ENCODE measurements around the gene SUSD2.

The SUSD2 gene

GRCh38 chr22:24149198-24149590 is 32.1 kb upstream of the SUSD2 start:
- Histone ChIP-seq H3K9me3 (ENCODE audit: control insufficient read depth in 1 of 2, low read length in 2 of 2) (no peaks in the 10 kb centered on the region), H3K27me3 (ENCODE audit: control insufficient read depth in 1 of 2, insufficient read depth in 2 of 2, low read length in 2 of 2) (no peaks in the 10 kb centered on the region), H3K27ac (ENCODE audit: low read depth, low read length) (no peak overlapping the region), H3K9ac (ENCODE audit: low read depth in 1 of 2, low read length in 2 of 2) (no peak overlapping the region), H3K36me3 (ENCODE audit: control insufficient read depth in 1 of 2, insufficient read depth in 2 of 2, low read length in 2 of 2) (peaks cover 7 to 31% of the 10 kb centered on the region in 2 donors), H3K4me3 (ENCODE audit: low read depth in 1 of 2, low read length in 2 of 2) (no peak overlapping the region), H3K4me1 (ENCODE audit: control insufficient read depth in 1 of 2, insufficient read depth in 2 of 2, low read length in 2 of 2) (peaks cover 46 to 52% of the 10 kb centered on the region in 2 donors)

- peaks cover 3 to 21% of the 10 kb centered on the region in 2 donors for H3K36me3 ChIP-seq (ENCODE audit: control insufficient read depth in 1 of 2, insufficient read depth in 2 of 2, low read length in 2 of 2)
- H3K27me3 ChIP-seq (ENCODE audit: control insufficient read depth in 1 of 2, insufficient read depth in 2 of 2, low read length in 2 of 2) = no peaks in the 10 kb centered on the region
- peaks cover 39 to 46% of the 10 kb centered on the region in 2 donors for H3K4me1 ChIP-seq (ENCODE audit: control insufficient read depth in 1 of 2, insufficient read depth in 2 of 2, low read length in 2 of 2)
- H3K9me3 ChIP-seq (ENCODE audit: control insufficient read depth in 1 of 2, low read length in 2 of 2) = no peaks in the 10 kb centered on the region
- no peak overlapping the region for H3K4me3 ChIP-seq (ENCODE audit: low read depth in 1 of 2, low read length in 2 of 2)
- H3K27ac ChIP-seq (ENCODE audit: low read depth, low read length) = peak overlapping the region; percentile 51
- H3K9ac ChIP-seq (ENCODE audit: low read depth in 1 of 2, low read length in 2 of 2) = peak overlapping the region in 1 of 2 donors; percentile 1
Measured at GRCh38 chr22:24153353-24153752, 27.9 kb upstream of the SUSD2 start.

GRCh38 chr22:24153959-24154358 is 27.3 kb upstream of the SUSD2 start:
- Histone ChIP-seq H3K36me3 (ENCODE audit: control insufficient read depth in 1 of 2, insufficient read depth in 2 of 2, low read length in 2 of 2) (peaks cover 2 to 17% of the 10 kb centered on the region in 2 donors), H3K27ac (ENCODE audit: low read depth, low read length) (peak overlapping the region; percentile 51), H3K9me3 (ENCODE audit: control insufficient read depth in 1 of 2, low read length in 2 of 2) (no peaks in the 10 kb centered on the region), H3K27me3 (ENCODE audit: control insufficient read depth in 1 of 2, insufficient read depth in 2 of 2, low read length in 2 of 2) (no peaks in the 10 kb centered on the region), H3K4me3 (ENCODE audit: low read depth in 1 of 2, low read length in 2 of 2) (no peak overlapping the region), H3K4me1 (ENCODE audit: control insufficient read depth in 1 of 2, insufficient read depth in 2 of 2, low read length in 2 of 2) (peaks cover 40 to 43% of the 10 kb centered on the region in 2 donors), H3K9ac (ENCODE audit: low read depth in 1 of 2, low read length in 2 of 2) (peak overlapping the region in 1 of 2 donors; percentile 1)

GRCh38 chr22:24154826-24155225 is 26.5 kb upstream of the SUSD2 start:
- no peak overlapping the region for H3K27ac ChIP-seq (ENCODE audit: low read depth, low read length)
- H3K4me1 ChIP-seq (ENCODE audit: control insufficient read depth in 1 of 2, insufficient read depth in 2 of 2, low read length in 2 of 2) = peaks cover 40 to 43% of the 10 kb centered on the region in 2 donors
- peaks cover 0 to 20% of the 10 kb centered on the region in 2 donors for H3K36me3 ChIP-seq (ENCODE audit: control insufficient read depth in 1 of 2, insufficient read depth in 2 of 2, low read length in 2 of 2)
- no peaks in the 10 kb centered on the region for H3K9me3 ChIP-seq (ENCODE audit: control insufficient read depth in 1 of 2, low read length in 2 of 2)
- H3K9ac ChIP-seq (ENCODE audit: low read depth in 1 of 2, low read length in 2 of 2) = peak overlapping the region in 1 of 2 donors; percentile 38
- H3K4me3 ChIP-seq (ENCODE audit: low read depth in 1 of 2, low read length in 2 of 2) = no peak overlapping the region
- H3K27me3 ChIP-seq (ENCODE audit: control insufficient read depth in 1 of 2, insufficient read depth in 2 of 2, low read length in 2 of 2) = no peaks in the 10 kb centered on the region

GRCh38 chr22:24155627-24156140 is 25.6 kb upstream of the SUSD2 start:
- H3K9ac ChIP-seq (ENCODE audit: low read depth in 1 of 2, low read length in 2 of 2) = peak overlapping the region in 1 of 2 donors; percentile 38

GRCh38 chr22:24156141-24156912 is 25.0 kb upstream of the SUSD2 start:
- peaks cover 40 to 46% of the 10 kb centered on the region in 2 donors for H3K4me1 ChIP-seq (ENCODE audit: control insufficient read depth in 1 of 2, insufficient read depth in 2 of 2, low read length in 2 of 2)

More at GRCh38 chr22:24155627-24156140, 25.6 kb upstream of the SUSD2 start:
- Histone ChIP-seq H3K4me3 (ENCODE audit: low read depth in 1 of 2, low read length in 2 of 2) (peak overlapping the region; percentile 85 to 90), H3K27ac (ENCODE audit: low read depth, low read length) (no peak overlapping the region), H3K4me1 (ENCODE audit: control insufficient read depth in 1 of 2, insufficient read depth in 2 of 2, low read length in 2 of 2) (peaks cover 40 to 43% of the 10 kb centered on the region in 2 donors), H3K9me3 (ENCODE audit: control insufficient read depth in 1 of 2, low read length in 2 of 2) (no peaks in the 10 kb centered on the region), H3K27me3 (ENCODE audit: control insufficient read depth in 1 of 2, insufficient read depth in 2 of 2, low read length in 2 of 2) (no peaks in the 10 kb centered on the region), H3K36me3 (ENCODE audit: control insufficient read depth in 1 of 2, insufficient read depth in 2 of 2, low read length in 2 of 2) (peaks cover 0 to 27% of the 10 kb centered on the region in 2 donors)

GRCh38 chr22:24156913-24157821 is 24.1 kb upstream of the SUSD2 start:
- peaks cover 3 to 28% of the 10 kb centered on the region in 2 donors for H3K36me3 ChIP-seq (ENCODE audit: control insufficient read depth in 1 of 2, insufficient read depth in 2 of 2, low read length in 2 of 2)
- no peaks in the 10 kb centered on the region for H3K27me3 ChIP-seq (ENCODE audit: control insufficient read depth in 1 of 2, insufficient read depth in 2 of 2, low read length in 2 of 2)
- H3K27ac ChIP-seq (ENCODE audit: low read depth, low read length) = no peak overlapping the region
- peak overlapping the region; percentile 20 to 43 for H3K9ac ChIP-seq (ENCODE audit: low read depth in 1 of 2, low read length in 2 of 2)
- no peaks in the 10 kb centered on the region for H3K9me3 ChIP-seq (ENCODE audit: control insufficient read depth in 1 of 2, low read length in 2 of 2)
- peak overlapping the region; percentile 85 to 90 for H3K4me3 ChIP-seq (ENCODE audit: low read depth in 1 of 2, low read length in 2 of 2)
- H3K4me1 ChIP-seq (ENCODE audit: control insufficient read depth in 1 of 2, insufficient read depth in 2 of 2, low read length in 2 of 2) = peaks cover 40 to 50% of the 10 kb centered on the region in 2 donors

More at GRCh38 chr22:24156141-24156912, 25.0 kb upstream of the SUSD2 start:
- H3K27me3 ChIP-seq (ENCODE audit: control insufficient read depth in 1 of 2, insufficient read depth in 2 of 2, low read length in 2 of 2) = no peaks in the 10 kb centered on the region
- no peaks in the 10 kb centered on the region for H3K9me3 ChIP-seq (ENCODE audit: control insufficient read depth in 1 of 2, low read length in 2 of 2)
- H3K27ac ChIP-seq (ENCODE audit: low read depth, low read length) = no peak overlapping the region
- H3K36me3 ChIP-seq (ENCODE audit: control insufficient read depth in 1 of 2, insufficient read depth in 2 of 2, low read length in 2 of 2) = peaks cover 0 to 24% of the 10 kb centered on the region in 2 donors
- H3K9ac ChIP-seq (ENCODE audit: low read depth in 1 of 2, low read length in 2 of 2) = peak overlapping the region; percentile 20 to 26
- H3K4me3 ChIP-seq (ENCODE audit: low read depth in 1 of 2, low read length in 2 of 2) = peak overlapping the region; percentile 85 to 90

- no peak overlapping the region for H3K27ac ChIP-seq (ENCODE audit: low read depth, low read length)
- no peaks in the 10 kb centered on the region for H3K27me3 ChIP-seq (ENCODE audit: control insufficient read depth in 1 of 2, insufficient read depth in 2 of 2, low read length in 2 of 2)
- H3K9me3 ChIP-seq (ENCODE audit: control insufficient read depth in 1 of 2, low read length in 2 of 2) = no peaks in the 10 kb centered on the region
- peak overlapping the region in 1 of 2 donors; percentile 90 for H3K4me3 ChIP-seq (ENCODE audit: low read depth in 1 of 2, low read length in 2 of 2)
- peaks cover 3 to 34% of the 10 kb centered on the region in 2 donors for H3K36me3 ChIP-seq (ENCODE audit: control insufficient read depth in 1 of 2, insufficient read depth in 2 of 2, low read length in 2 of 2)
- peak overlapping the region in 1 of 2 donors; percentile 20 for H3K9ac ChIP-seq (ENCODE audit: low read depth in 1 of 2, low read length in 2 of 2)
- H3K4me1 ChIP-seq (ENCODE audit: control insufficient read depth in 1 of 2, insufficient read depth in 2 of 2, low read length in 2 of 2) = peaks cover 40 to 52% of the 10 kb centered on the region in 2 donors
Measured at GRCh38 chr22:24157822-24158135, 23.5 kb upstream of the SUSD2 start.

- Histone ChIP-seq H3K9ac (ENCODE audit: low read depth in 1 of 2, low read length in 2 of 2) (no peak overlapping the region), H3K4me3 (ENCODE audit: low read depth in 1 of 2, low read length in 2 of 2) (no peak overlapping the region), H3K4me1 (ENCODE audit: control insufficient read depth in 1 of 2, insufficient read depth in 2 of 2, low read length in 2 of 2) (peaks cover 23 to 42% of the 10 kb centered on the region in 2 donors), H3K9me3 (ENCODE audit: control insufficient read depth in 1 of 2, low read length in 2 of 2) (no peaks in the 10 kb centered on the region), H3K36me3 (ENCODE audit: control insufficient read depth in 1 of 2, insufficient read depth in 2 of 2, low read length in 2 of 2) (peaks cover 6 to 51% of the 10 kb centered on the region in 2 donors), H3K27me3 (ENCODE audit: control insufficient read depth in 1 of 2, insufficient read depth in 2 of 2, low read length in 2 of 2) (no peaks in the 10 kb centered on the region), H3K27ac (ENCODE audit: low read depth, low read length) (no peak overlapping the region)
Measured at GRCh38 chr22:24159650-24160049, 21.6 kb upstream of the SUSD2 start.

Measured in duodenal mucosa (tissue), 2 donors.